Measurements from ENCODE around the gene VMAC.

GRCh38 chr19:5953680-5954213 lies 49.1 kb downstream of the VMAC start:
- no peak for TF ChIP-seq CTCF (IDR thresholded peaks at IDR 0.05)
- no peak for TF ChIP-seq EZH2 (IDR thresholded peaks at IDR 0.05)

All from neural progenitor cell (in vitro differentiated cells).